Loucy (cell line): ENCODE results near the gene DPT.

ENCODE experiments used
- EZH2phosphoT487 ChIP-seq: fragments of 200-600 bp; IDR thresholded peaks from 2 replicates; pipeline ENCODE4 v1.6.1; 2018; ENCODE audit warnings: antibody characterized with exemption, mild to moderate bottlenecking, moderate library complexity, borderline replicate concordance
- TF ChIP-seq, protein P1 (sequence below): fragments of 200-600 bp; sonication (generic); conservative IDR thresholded peaks from 2 replicates; pipeline ENCODE4 v1.5.1; 2014; ENCODE audit warnings: mild to moderate bottlenecking, antibody characterized with exemption, low read length

DNA sequence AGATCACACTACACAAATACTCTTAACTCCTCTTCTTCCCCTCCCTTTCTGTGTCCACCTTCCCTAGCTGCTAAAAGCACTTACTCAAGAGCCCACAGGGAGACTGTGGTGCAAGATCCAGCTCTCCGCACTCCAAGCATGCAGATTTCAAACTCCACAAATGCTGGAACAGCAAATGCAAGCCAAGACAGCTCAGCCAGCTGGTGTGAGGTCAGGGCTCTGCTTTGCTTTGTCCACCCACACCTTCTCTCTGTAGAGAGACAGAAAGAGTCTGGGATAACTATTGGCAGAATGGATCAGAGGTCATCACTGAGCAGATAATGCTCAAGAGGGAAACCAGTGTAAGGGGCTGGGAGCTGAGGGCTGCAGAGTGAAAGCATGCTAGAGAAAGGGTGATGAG lies 45.2 kb upstream of the DPT start:
- TF ChIP-seq EZH2phosphoT487: no peak
- TF ChIP-seq, protein P1, sequence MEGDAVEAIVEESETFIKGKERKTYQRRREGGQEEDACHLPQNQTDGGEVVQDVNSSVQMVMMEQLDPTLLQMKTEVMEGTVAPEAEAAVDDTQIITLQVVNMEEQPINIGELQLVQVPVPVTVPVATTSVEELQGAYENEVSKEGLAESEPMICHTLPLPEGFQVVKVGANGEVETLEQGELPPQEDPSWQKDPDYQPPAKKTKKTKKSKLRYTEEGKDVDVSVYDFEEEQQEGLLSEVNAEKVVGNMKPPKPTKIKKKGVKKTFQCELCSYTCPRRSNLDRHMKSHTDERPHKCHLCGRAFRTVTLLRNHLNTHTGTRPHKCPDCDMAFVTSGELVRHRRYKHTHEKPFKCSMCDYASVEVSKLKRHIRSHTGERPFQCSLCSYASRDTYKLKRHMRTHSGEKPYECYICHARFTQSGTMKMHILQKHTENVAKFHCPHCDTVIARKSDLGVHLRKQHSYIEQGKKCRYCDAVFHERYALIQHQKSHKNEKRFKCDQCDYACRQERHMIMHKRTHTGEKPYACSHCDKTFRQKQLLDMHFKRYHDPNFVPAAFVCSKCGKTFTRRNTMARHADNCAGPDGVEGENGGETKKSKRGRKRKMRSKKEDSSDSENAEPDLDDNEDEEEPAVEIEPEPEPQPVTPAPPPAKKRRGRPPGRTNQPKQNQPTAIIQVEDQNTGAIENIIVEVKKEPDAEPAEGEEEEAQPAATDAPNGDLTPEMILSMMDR: no peak
